ENCODE data around the gene TSC22D4. TPM values are rescaled to one million over a fixed set of nuclear protein-coding genes. Genes with fewer than 3 reads are reported as not detected.
"Not testable (repeated sequence)": the region's sequence is repeated elsewhere in the genome, so short reads cannot be mapped to it uniquely, and the experiment has no call there.

The TSC22D4 gene
- total RNA-seq, 2 experiments from 2014 or later: 92.6 to 94.2 TPM

DNA sequence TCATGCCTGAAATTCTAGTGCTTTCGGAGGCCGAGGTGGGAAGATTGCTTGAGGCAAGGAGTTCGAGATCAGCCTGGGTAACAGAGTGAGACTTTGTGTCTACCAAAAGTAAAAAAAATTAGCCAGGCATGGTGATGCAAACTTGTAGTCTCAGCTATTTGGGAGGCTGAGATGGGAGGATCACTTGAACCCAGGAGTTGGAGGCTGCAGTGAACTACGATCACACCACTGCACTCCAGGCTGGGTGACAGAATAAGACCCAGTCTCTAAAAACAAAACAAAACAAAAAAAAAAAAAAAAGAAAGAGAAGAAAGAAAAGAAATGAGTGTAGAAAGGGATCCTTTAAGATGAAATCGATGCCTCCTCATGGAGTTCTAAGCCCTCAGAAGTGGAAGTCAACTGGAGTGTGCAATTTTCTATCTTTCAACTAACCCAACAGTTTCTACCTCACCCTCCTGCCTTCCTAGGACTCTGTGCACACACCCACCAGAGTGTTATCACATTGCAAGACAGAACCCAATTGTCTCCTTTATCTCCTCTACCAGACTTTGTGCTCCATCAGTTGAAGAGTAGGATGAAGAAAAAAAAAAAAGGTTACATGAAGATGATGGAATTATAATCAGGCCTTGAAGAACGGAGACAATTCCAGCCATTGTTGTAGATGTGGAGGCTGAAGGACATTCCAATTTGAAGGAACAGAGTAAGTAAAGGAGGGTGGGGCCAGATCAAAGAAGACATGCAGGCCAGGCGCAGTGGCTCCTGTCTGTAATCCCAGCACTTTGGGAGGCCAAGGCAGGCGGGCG lies 31.6 kb upstream of the TSC22D4 start:
- no peak for DNase-seq
- Mint-ChIP-seq H3K36me3 (ENCODE audit: low read depth) (no peaks in the 10 kb centered on the region), H3K27me3 (no peaks in the 10 kb centered on the region), H3K4me1 (ENCODE audit: low read depth) (peaks cover 7% of the 10 kb centered on the region), H3K27ac (no peak overlapping the region), H3K9me3 (no peaks in the 10 kb centered on the region), H3K4me3 (no peak overlapping the region)
- CTCF ChIA-PET: no interaction called here
- ATAC-seq: no peak
- POLR2A ChIA-PET: no interaction called here
- intact Hi-C loops (cut with micrococcal nuclease): no loop called here
- TF ChIP-seq, protein P1, sequence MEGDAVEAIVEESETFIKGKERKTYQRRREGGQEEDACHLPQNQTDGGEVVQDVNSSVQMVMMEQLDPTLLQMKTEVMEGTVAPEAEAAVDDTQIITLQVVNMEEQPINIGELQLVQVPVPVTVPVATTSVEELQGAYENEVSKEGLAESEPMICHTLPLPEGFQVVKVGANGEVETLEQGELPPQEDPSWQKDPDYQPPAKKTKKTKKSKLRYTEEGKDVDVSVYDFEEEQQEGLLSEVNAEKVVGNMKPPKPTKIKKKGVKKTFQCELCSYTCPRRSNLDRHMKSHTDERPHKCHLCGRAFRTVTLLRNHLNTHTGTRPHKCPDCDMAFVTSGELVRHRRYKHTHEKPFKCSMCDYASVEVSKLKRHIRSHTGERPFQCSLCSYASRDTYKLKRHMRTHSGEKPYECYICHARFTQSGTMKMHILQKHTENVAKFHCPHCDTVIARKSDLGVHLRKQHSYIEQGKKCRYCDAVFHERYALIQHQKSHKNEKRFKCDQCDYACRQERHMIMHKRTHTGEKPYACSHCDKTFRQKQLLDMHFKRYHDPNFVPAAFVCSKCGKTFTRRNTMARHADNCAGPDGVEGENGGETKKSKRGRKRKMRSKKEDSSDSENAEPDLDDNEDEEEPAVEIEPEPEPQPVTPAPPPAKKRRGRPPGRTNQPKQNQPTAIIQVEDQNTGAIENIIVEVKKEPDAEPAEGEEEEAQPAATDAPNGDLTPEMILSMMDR (IDR thresholded peaks at IDR 0.05): no peak

GRCh38 chr7:100509231-100509630 lies 30.2 kb upstream of the TSC22D4 start:
- Mint-ChIP-seq H3K9me3 (no peaks in the 10 kb centered on the region), H3K4me3 (no peak overlapping the region), H3K27me3 (no peaks in the 10 kb centered on the region), H3K36me3 (ENCODE audit: low read depth) (no peaks in the 10 kb centered on the region), H3K4me1 (ENCODE audit: low read depth) (no peaks in the 10 kb centered on the region), H3K27ac (no peak overlapping the region)
- ChIA-PET POLR2A (no interaction called here), CTCF (interaction anchor here (1.0 to 1.8 kb wide), 2 partner anchors 40 to 50 kb away, joined by 5 read pairs; no protein-coding TSS in a partner anchor)
- DNase-seq (no peak), ATAC-seq (no peak)
- intact Hi-C loops (cut with micrococcal nuclease): no loop called here
- TF ChIP-seq, protein P1 (IDR thresholded peaks at IDR 0.05): no peak

GRCh38 chr7:100506356-100506923 lies 27.4 kb upstream of the TSC22D4 start:
- H3K27ac Mint-ChIP-seq: no peak overlapping the region
- no peaks in the 10 kb centered on the region for H3K4me1 Mint-ChIP-seq (ENCODE audit: low read depth)
- H3K36me3 Mint-ChIP-seq (ENCODE audit: low read depth): no peaks in the 10 kb centered on the region
- H3K27me3 Mint-ChIP-seq: no peaks in the 10 kb centered on the region
- no peak for ATAC-seq
- TF ChIP-seq, protein P1 (IDR thresholded peaks at IDR 0.05): no peak
- CTCF ChIA-PET: interaction anchor here (0.7 to 2.0 kb wide), 5 partner anchors 10 to 53 kb away, joined by 3 to 5 read pairs (median 4); no protein-coding TSS in a partner anchor
- no peak overlapping the region for H3K4me3 Mint-ChIP-seq
- intact Hi-C loops (cut with micrococcal nuclease): no loop called here
- POLR2A ChIA-PET: no interaction called here
- no peak for DNase-seq
- H3K9me3 Mint-ChIP-seq: no peaks in the 10 kb centered on the region

- no peaks in the 10 kb centered on the region for H3K9me3 Mint-ChIP-seq
- POLR2A ChIA-PET: interaction anchor here (1.3 kb wide), 1 partner anchor 28 kb away, joined by 3 read pairs; no protein-coding TSS in a partner anchor
- CTCF ChIA-PET: interaction anchor here (0.8 to 2.0 kb wide), 2 partner anchors 11 to 23 kb away, joined by 5 read pairs; no protein-coding TSS in a partner anchor
- H3K27me3 Mint-ChIP-seq: no peaks in the 10 kb centered on the region
- H3K36me3 Mint-ChIP-seq (ENCODE audit: low read depth): no peaks in the 10 kb centered on the region
- H3K4me3 Mint-ChIP-seq: no peak overlapping the region
- DNase-seq (no peak), ATAC-seq (no peak)
- intact Hi-C loops (cut with micrococcal nuclease): no loop called here
- no peaks in the 10 kb centered on the region for H3K4me1 Mint-ChIP-seq (ENCODE audit: low read depth)
- TF ChIP-seq, protein P1 (IDR thresholded peaks at IDR 0.05): no peak
- no peak overlapping the region for H3K27ac Mint-ChIP-seq
Observed at GRCh38 chr7:100504887-100505611, 26.0 kb upstream of the TSC22D4 start.

DNA sequence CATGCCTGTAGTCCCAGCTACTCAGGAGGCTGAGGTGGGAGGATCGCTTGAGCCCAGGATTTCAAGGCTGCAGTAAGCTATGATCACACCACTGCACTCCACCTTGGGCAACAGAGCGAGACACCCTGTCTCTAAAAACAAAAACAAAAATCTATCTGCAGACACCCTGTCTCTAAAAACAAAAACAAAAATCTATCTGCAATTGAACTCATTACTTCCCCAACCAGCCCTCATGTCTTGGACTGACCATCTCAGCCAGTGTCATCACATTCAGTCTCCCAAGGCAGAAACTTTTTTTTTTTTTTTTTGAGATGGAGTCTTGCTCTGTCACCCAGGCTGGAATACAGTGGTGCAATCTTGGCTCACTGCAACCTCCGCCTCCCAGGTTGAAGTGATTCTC lies 25.0 kb upstream of the TSC22D4 start:
- POLR2A ChIA-PET; intact Hi-C loops (cut with micrococcal nuclease); H3K4me3 Mint-ChIP-seq; H3K27ac Mint-ChIP-seq; CTCF ChIA-PET; H3K27me3 Mint-ChIP-seq; DNase-seq; ATAC-seq; H3K4me1 Mint-ChIP-seq (ENCODE audit: low read depth); H3K36me3 Mint-ChIP-seq (ENCODE audit: low read depth); H3K9me3 Mint-ChIP-seq: not testable (repeated sequence)

DNA sequence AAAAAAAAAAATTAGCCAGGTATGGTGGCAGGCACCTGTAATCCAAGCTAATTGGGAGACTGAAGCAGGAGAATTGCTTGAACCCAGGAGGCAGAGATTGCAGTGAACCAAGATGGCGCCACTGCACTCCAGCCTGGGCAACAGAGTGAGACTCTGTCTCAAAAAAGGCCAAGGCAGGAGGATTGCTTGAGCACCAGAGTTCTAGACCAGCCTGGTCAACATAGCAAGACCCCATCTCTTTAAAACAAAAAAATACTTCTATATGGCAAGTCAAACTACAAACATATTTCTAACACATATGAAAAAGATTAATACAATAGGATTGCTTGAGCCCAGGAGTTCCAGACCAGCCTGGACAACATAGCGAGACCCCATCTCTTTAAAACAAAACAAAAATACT lies 21.7 kb upstream of the TSC22D4 start:
- H3K9me3 Mint-ChIP-seq; DNase-seq; intact Hi-C loops (cut with micrococcal nuclease); CTCF ChIA-PET; ATAC-seq; H3K4me1 Mint-ChIP-seq (ENCODE audit: low read depth); H3K4me3 Mint-ChIP-seq; H3K27ac Mint-ChIP-seq; H3K36me3 Mint-ChIP-seq (ENCODE audit: low read depth); H3K27me3 Mint-ChIP-seq: not testable (repeated sequence)
- POLR2A ChIA-PET: interaction anchor here (0.6 kb wide), 1 partner anchor 1387 kb away, joined by 3 read pairs; no protein-coding TSS in a partner anchor

All from activated CD8-positive, alpha-beta T cell treated with anti-CD3 and anti-CD28 coated beads for 36 hours (primary cell).